K562 (cell line): Measurements from ENCODE around the gene XPO1. TPM values are rescaled to one million over a fixed set of nuclear protein-coding genes. Genes with fewer than 3 reads are reported as not detected.

Experiments used
- BACH1 ChIP-seq: fragments of 200-800 bp; sonication (Bioruptor generic); IDR thresholded peaks from 2 replicates; pipeline ENCODE4 v1.6.1; 2016; ENCODE audit warnings: missing genetic modification characterization, missing compliant biosample characterization
- E2F5 ChIP-seq: sonication (generic); formaldehyde crosslinking; IDR thresholded peaks from 2 replicates; pipeline ENCODE4 v1.8.0; 2022; ENCODE audit warnings: mild to moderate bottlenecking, missing genetic modification reagents
- ETS2 ChIP-seq: IDR thresholded peaks from 2 replicates; pipeline ENCODE4 v1.6.1; 2016; ENCODE audit warnings: borderline replicate concordance, missing genetic modification characterization, mild to moderate bottlenecking, moderate library complexity, missing compliant biosample characterization; ENCODE audit not compliant: poor library complexity, severe bottlenecking
- ETV6 ChIP-seq, 3 experiments: fragments of 150-350 bp in 1 of 3; sonication (generic) in 1 of 3; formaldehyde crosslinking in 1 of 3; IDR thresholded peaks; 2 replicates each; pipeline versions ENCODE4 v1.6.1 to v1.8.0; 2014 to 2022; ENCODE audit warnings: borderline replicate concordance in 2 of 3, low read depth in 2 of 3, antibody characterized with exemption in 1 of 3, low read length in 1 of 3, mild to moderate bottlenecking in 1 of 3, missing genetic modification reagents in 1 of 3
- FOXP4 ChIP-seq: sonication (generic); formaldehyde crosslinking; IDR thresholded peaks from 2 replicates; pipeline ENCODE4 v1.8.0; 2022; ENCODE audit warnings: mild to moderate bottlenecking, missing genetic modification reagents, borderline replicate concordance
- MCM7 ChIP-seq, 2 experiments: fragments of 450-650 bp; IDR thresholded peaks; 2 replicates each; pipeline ENCODE4 v1.6.1; 2016 to 2018
- NR3C1 ChIP-seq: sonication (generic); formaldehyde crosslinking; IDR thresholded peaks from 2 replicates; pipeline ENCODE4 v1.8.1; 2022; ENCODE audit warnings: missing genetic modification reagents
- PYGO2 ChIP-seq: fragments of 450-650 bp; IDR thresholded peaks from 2 replicates; pipeline ENCODE4 v1.6.1; 2016; ENCODE audit warnings: mild to moderate bottlenecking, missing genetic modification characterization, moderate library complexity, missing compliant biosample characterization
- RAD51 ChIP-seq: fragments of 450-650 bp; IDR thresholded peaks from 2 replicates; pipeline ENCODE4 v1.7.1; 2016; ENCODE audit warnings: low read depth, mild to moderate bottlenecking, borderline replicate concordance
- SIN3A ChIP-seq, 2 experiments: fragments of 150-350 bp in 1 of 2; IDR thresholded peaks; 2 replicates each; pipeline ENCODE4 v1.6.1; 2011 to 2016; ENCODE audit warnings: borderline replicate concordance in 2 of 2, low read depth in 2 of 2, low read length in 2 of 2, mild to moderate bottlenecking in 2 of 2, moderate library complexity in 2 of 2; ENCODE audit not compliant: control insufficient read depth in 1 of 2
- SRSF1 ChIP-seq: fragments of 200-400 bp; formaldehyde crosslinking; IDR thresholded peaks from 2 replicates; pipeline ENCODE4 v1.6.1; 2017; ENCODE audit warnings: mild to moderate bottlenecking, low read depth, low read length, moderate library complexity
- TEAD4 ChIP-seq, 2 experiments: sonication (generic) in 1 of 2; formaldehyde crosslinking in 1 of 2; IDR thresholded peaks; 2 replicates each; pipeline versions ENCODE4 v1.6.1 to v1.8.0; 2012 to 2022; ENCODE audit warnings: borderline replicate concordance in 1 of 2, inconsistent platforms in 1 of 2, low read length in 1 of 2, mild to moderate bottlenecking in 1 of 2, missing genetic modification reagents in 1 of 2
- THAP12 ChIP-seq: fragments of 250-450 bp; sonication (Bioruptor Pico); IDR thresholded peaks from 2 replicates; pipeline ENCODE4 v1.9.0; 2021; ENCODE audit warnings: mild to moderate bottlenecking, inconsistent platforms
- ZNF324 ChIP-seq: fragments of 250-450 bp; sonication (Bioruptor Pico); IDR thresholded peaks from 2 replicates; pipeline ENCODE4 v1.4.0; 2020; ENCODE audit warnings: mild to moderate bottlenecking
- ZNF408 ChIP-seq: fragments of 250-450 bp; sonication (Bioruptor Pico); IDR thresholded peaks from 2 replicates; pipeline ENCODE4 v1.4.0; 2020; ENCODE audit warnings: low read depth, mild to moderate bottlenecking, moderate library complexity
- ZNF436 ChIP-seq: fragments of 250-450, 450-650 bp; sonication (Bioruptor Pico); formaldehyde crosslinking; IDR thresholded peaks from 2 replicates; pipeline ENCODE4 v1.7.0; 2020; ENCODE audit warnings: mild to moderate bottlenecking
- ZNF512 ChIP-seq: IDR thresholded peaks from 2 replicates; pipeline ENCODE4 v1.6.1; 2016; ENCODE audit warnings: missing genetic modification characterization, missing compliant biosample characterization
- ZNF655 ChIP-seq: fragments of 250-450 bp; sonication (Bioruptor Pico); IDR thresholded peaks from 2 replicates; pipeline ENCODE4 v1.5.0; 2021
- ZNF830 ChIP-seq: fragments of 250-450 bp; sonication (Bioruptor Pico); IDR thresholded peaks from 2 replicates; pipeline ENCODE4 v1.5.0; 2021; ENCODE audit warnings: mild to moderate bottlenecking
- polyA plus RNA-seq, 8 experiments: library from polyadenylated mRNA; depleted of rRNA in 4 of 8; stranded (reverse) in 5 of 8; unstranded in 3 of 8; fragments of >200 nt; fragmentation: Nextera tagmentation in 2 of 8; fragmentation: Illumina TruSeq in 1 of 8; extraction: Ambion mirVana in 2 of 8; extraction: Trizol in 1 of 8; gene quantifications; 2 replicates each; pipeline versions ENCODE4 v1.2.1 to v1.2.3, GENCODE V29; 2011 to 2014; ENCODE audit warnings: inconsistent platforms in 1 of 8, missing spikeins in 1 of 8
- total RNA-seq, 7 experiments: library from RNA; depleted of rRNA in 6 of 7; stranded (reverse); fragments of >200 nt in 6 of 7; fragmentation: Illumina TruSeq in 2 of 7; extraction: Trizol in 2 of 7; gene quantifications; 2 replicates each; pipeline versions ENCODE4 v1.2.1 to v1.2.3, GENCODE V29; 2011 to 2021; ENCODE audit warnings: low replicate concordance in 1 of 7

XPO1 gene
- total and polyA plus RNA-seq, 9 of the 15 experiments (the other 6 are each of a cell fraction or from before 2014, with no cell fraction given): 86.2 to 307 (median 216) TPM

- TF ChIP-seq ZNF655 (CRISPR knock-in tag): no peak
- no peak for TF ChIP-seq ETS2 (tag)
- TF ChIP-seq RAD51: no peak
- no peak for TF ChIP-seq MCM7 (IDR thresholded peaks at IDR 0.05)
- TF ChIP-seq ETV6 (IDR thresholded peaks at IDR 0.05; ENCODE audit: borderline replicate concordance in 1 of 2, low read depth in 2 of 2, low read length in 1 of 2): no peak
- no peak for TF ChIP-seq ETV6 (CRISPR knock-in tag; IDR thresholded peaks at IDR 0.05; ENCODE audit: borderline replicate concordance)
- TF ChIP-seq SIN3A (IDR thresholded peaks at IDR 0.05; ENCODE audit: borderline replicate concordance in 2 of 2, control insufficient read depth in 1 of 2, low read depth in 2 of 2, low read length in 2 of 2): peak in 1 of 2 experiments; percentile 21; a peak in 1 of 4 replicates
- peak; percentile 33; the same call in 1 of the 2 replicates for TF ChIP-seq TEAD4 (IDR thresholded peaks at IDR 0.05; ENCODE audit: low read length)
- TF ChIP-seq TEAD4 (CRISPR knock-in tag; IDR thresholded peaks at IDR 0.05; ENCODE audit: borderline replicate concordance): no peak
- TF ChIP-seq ZNF324 (CRISPR knock-in tag): no peak
- TF ChIP-seq FOXP4 (CRISPR knock-in tag): no peak
- no peak for TF ChIP-seq PYGO2 (tag)
- no peak for TF ChIP-seq ZNF408
- no peak for TF ChIP-seq BACH1 (tag)
- no peak for TF ChIP-seq THAP12 (CRISPR knock-in tag)
- no peak for TF ChIP-seq ZNF830 (CRISPR knock-in tag)
- TF ChIP-seq ZNF436 (CRISPR knock-in tag): no peak
- TF ChIP-seq ZNF512 (tag): no peak
- TF ChIP-seq SRSF1: no peak
- TF ChIP-seq NR3C1 (CRISPR knock-in tag): no peak
- 0 out of 2 replicates have a peak, but pooled peaks have one; percentile 34 for TF ChIP-seq E2F5 (CRISPR knock-in tag)
Measured at GRCh38 chr2:61536180-61536571, 2.0 kb downstream of the XPO1 start (continued).
